H9 (cell line): ENCODE data around the gene TMEM174. TPM values are rescaled to one million over a fixed set of nuclear protein-coding genes. Genes with fewer than 3 reads are reported as not detected.
A peak's percentile ranks its signal among the peaks of the same experiment; 100 is the strongest.

Source experiments
- DNase-seq: peaks from one replicate; pipeline ENCODE4 v3.0.0-alpha.2; 2017
- H2AFZ ChIP-seq: one replicate; pipeline ENCODE4 v1.6.1; 2013; ENCODE audit warnings: mild to moderate bottlenecking, low read length, control low read depth, moderate library complexity
- H2AK5ac ChIP-seq: 2 replicates; pipeline ENCODE4 v1.6.1; 2013; ENCODE audit warnings: low read length, control low read depth, mixed read lengths; ENCODE audit not compliant: insufficient read length
- H2BK120ac ChIP-seq: one replicate; pipeline ENCODE4 v1.6.1; 2013; ENCODE audit warnings: low read depth, mild to moderate bottlenecking, low read length, control low read depth, inconsistent platforms; ENCODE audit not compliant: poor library complexity, severe bottlenecking
- H2BK12ac ChIP-seq: 2 replicates; pipeline ENCODE4 v1.6.1; 2013; ENCODE audit warnings: low read length, control low read depth, mixed read lengths, low read depth; ENCODE audit not compliant: insufficient read length
- H2BK15ac ChIP-seq: 2 replicates; pipeline ENCODE4 v1.6.1; 2013; ENCODE audit warnings: low read depth, low read length, control low read depth
- H2BK20ac ChIP-seq: one replicate; pipeline ENCODE4 v1.6.1; 2013; ENCODE audit warnings: low read depth, mild to moderate bottlenecking, low read length, control low read depth, inconsistent platforms; ENCODE audit not compliant: poor library complexity, severe bottlenecking
- H2BK5ac ChIP-seq: 2 replicates; pipeline ENCODE4 v1.6.1; 2013; ENCODE audit warnings: low read length, control low read depth, mixed read lengths; ENCODE audit not compliant: insufficient read length
- H3K14ac ChIP-seq: 2 replicates; pipeline ENCODE4 v1.6.1; 2013; ENCODE audit warnings: low read length, control low read depth; ENCODE audit not compliant: insufficient read depth
- H3K18ac ChIP-seq: 2 replicates; pipeline ENCODE4 v1.6.1; 2013; ENCODE audit warnings: low read depth, mild to moderate bottlenecking, mixed read lengths, low read length, control low read depth; ENCODE audit not compliant: insufficient read length
- H3K23ac ChIP-seq: 2 replicates; pipeline ENCODE4 v1.6.1; 2013; ENCODE audit warnings: low read length, control low read depth, mixed read lengths, low read depth; ENCODE audit not compliant: insufficient read length
- H3K23me2 ChIP-seq: 2 replicates; pipeline ENCODE4 v1.6.1; 2013; ENCODE audit warnings: low read depth, mild to moderate bottlenecking, mixed read lengths, low read length, control low read depth; ENCODE audit not compliant: insufficient read length, poor library complexity, severe bottlenecking
- H3K27ac ChIP-seq: 2 replicates; pipeline ENCODE4 v1.5.1; 2013; ENCODE audit warnings: low read length, control low read depth, mixed read lengths, low read depth; ENCODE audit not compliant: insufficient read length
- H3K27me3 ChIP-seq: 2 replicates; pipeline ENCODE4 v1.6.1; 2013; ENCODE audit warnings: low read length, control low read depth, inconsistent platforms; ENCODE audit not compliant: insufficient read depth
- H3K4ac ChIP-seq: 2 replicates; pipeline ENCODE4 v1.6.1; 2013; ENCODE audit warnings: low read depth, mild to moderate bottlenecking, control low read depth, inconsistent platforms, low read length, moderate library complexity
- H3K4me1 ChIP-seq: 2 replicates; pipeline ENCODE4 v1.6.1; 2013; ENCODE audit warnings: low read length, control low read depth, inconsistent platforms; ENCODE audit not compliant: insufficient read depth
- H3K4me2 ChIP-seq: 2 replicates; pipeline ENCODE4 v1.6.1; 2013; ENCODE audit warnings: low read length, control low read depth, mixed read lengths; ENCODE audit not compliant: insufficient read length, insufficient read depth
- H3K56ac ChIP-seq: 2 replicates; pipeline ENCODE4 v1.6.1; 2013; ENCODE audit warnings: low read depth, mild to moderate bottlenecking, mixed read lengths, low read length, control low read depth; ENCODE audit not compliant: insufficient read length
- H3K79me1 ChIP-seq: 2 replicates; pipeline ENCODE4 v1.6.1; 2013; ENCODE audit warnings: low read depth, mild to moderate bottlenecking, moderate library complexity, low read length, control low read depth, inconsistent platforms; ENCODE audit not compliant: insufficient read depth, poor library complexity, severe bottlenecking
- H3K79me2 ChIP-seq: 2 replicates; pipeline ENCODE4 v1.6.1; 2013; ENCODE audit warnings: low read length, control low read depth, inconsistent platforms; ENCODE audit not compliant: insufficient read depth
- H3K9ac ChIP-seq: 2 replicates; pipeline ENCODE4 v1.6.1; 2013; ENCODE audit warnings: low read length, control low read depth, mixed read lengths; ENCODE audit not compliant: insufficient read length; ENCODE audit errors: extremely low read depth
- H3K9me3 ChIP-seq: one replicate; pipeline ENCODE4 v1.6.1; 2013; ENCODE audit warnings: low read depth, low read length, inconsistent platforms; ENCODE audit not compliant: control insufficient read depth
- H3T11ph ChIP-seq: one replicate; pipeline ENCODE4 v1.6.1; 2013; ENCODE audit warnings: mild to moderate bottlenecking, low read length, control low read depth, inconsistent platforms
- H4K20me1 ChIP-seq: one replicate; pipeline ENCODE4 v1.6.1; 2013; ENCODE audit not compliant: control insufficient read depth, insufficient read length, insufficient read depth
- H4K5ac ChIP-seq: 2 replicates; pipeline ENCODE4 v1.6.1; 2013; ENCODE audit warnings: low read depth, mild to moderate bottlenecking, mixed read lengths, low read length, control low read depth; ENCODE audit not compliant: insufficient read length
- H4K8ac ChIP-seq: replicated peaks from 2 replicates; pipeline ENCODE4 v1.6.1; 2013; ENCODE audit warnings: low read length, control low read depth, mixed read lengths, low read depth; ENCODE audit not compliant: insufficient read length
- H4K91ac ChIP-seq: 2 replicates; pipeline ENCODE4 v1.6.1; 2013; ENCODE audit warnings: low read depth, mild to moderate bottlenecking, moderate library complexity, mixed read lengths, low read length, control low read depth; ENCODE audit not compliant: insufficient read length
- H3K27ac Mint-ChIP-seq, 3 experiments: 2 replicates in 2 of 3; 3 replicates in 1 of 3; pipeline ENCODE4 v1.8.0; 2020 to 2021; ENCODE audit warnings: mixed read lengths in 3 of 3, mild to moderate bottlenecking in 1 of 3, moderate library complexity in 1 of 3
- H3K27me3 Mint-ChIP-seq: 2 replicates; pipeline ENCODE4 v1.8.0; 2021; ENCODE audit warnings: low read depth, mild to moderate bottlenecking, moderate library complexity, mixed read lengths
- H3K36me3 Mint-ChIP-seq, 3 experiments: 2 replicates in 2 of 3; 3 replicates in 1 of 3; pipeline ENCODE4 v1.8.0; 2020 to 2021; ENCODE audit warnings: low read depth in 3 of 3, mixed read lengths in 3 of 3; ENCODE audit not compliant: insufficient read depth in 1 of 3
- H3K4me1 Mint-ChIP-seq, 2 experiments: 2 replicates each; pipeline ENCODE4 v1.8.0; 2020; ENCODE audit warnings: mixed read lengths in 2 of 2
- H3K4me3 Mint-ChIP-seq, 2 experiments: 2 replicates in 1 of 2; 3 replicates in 1 of 2; pipeline ENCODE4 v1.8.0; 2020 to 2021; ENCODE audit warnings: mild to moderate bottlenecking in 2 of 2, mixed read lengths in 2 of 2, moderate library complexity in 1 of 2
- H3K9me3 Mint-ChIP-seq, 2 experiments: 2 replicates in 1 of 2; 3 replicates in 1 of 2; pipeline ENCODE4 v1.8.0; 2020; ENCODE audit warnings: mild to moderate bottlenecking in 2 of 2, mixed read lengths in 2 of 2, moderate library complexity in 1 of 2
- CTCF ChIP-seq: fragments of 200-600 bp; sonication (generic); conservative IDR thresholded peaks from 3 replicates; pipeline ENCODE4 v1.8.0; 2021; ENCODE audit warnings: antibody characterized with exemption, mild to moderate bottlenecking
- WGBS: extraction: QIAGEN DNeasy Blood & Tissue Kit; methylation state at CpG from one replicate; pipeline ENCODE4 v1.1.7; 2013; ENCODE audit warnings: missing lambda C conversion rate, low lambda C conversion rate, mixed read lengths; ENCODE audit not compliant: insufficient read length; ENCODE audit errors: extremely low coverage; 5-methylcytosine and 5-hydroxymethylcytosine counted together
- total RNA-seq: library from RNA; stranded (reverse); gene quantifications from 2 replicates; pipeline ENCODE4 v1.2.1, GENCODE V29; 2021

Gene TMEM174
- total RNA-seq, 1 experiment from 2014 or later, result not detected

- Histone ChIP-seq H4K5ac (no peak overlapping the region), H3K27ac (no peak overlapping the region), H2BK12ac (no peak overlapping the region), H3K79me2 (no peaks in the 10 kb centered on the region), H3K14ac (0 out of 2 replicates have a peak overlapping the region, but pooled peaks have one; percentile 24), H2BK120ac (no peak overlapping the region), H3K9me3 (no peaks in the 10 kb centered on the region), H3K4me2 (no peak overlapping the region), H3K9ac (no peak overlapping the region), H3K4me1 (no peaks in the 10 kb centered on the region), H2AFZ (no peak overlapping the region), H3K18ac (no peak overlapping the region), H3T11ph (no peak overlapping the region), H4K20me1 (no peaks in the 10 kb centered on the region), H3K4ac (no peak overlapping the region), H2BK15ac (no peak overlapping the region), H2BK20ac (no peak overlapping the region), H3K23ac (no peak overlapping the region), H3K56ac (no peak overlapping the region), H3K79me1 (no peaks in the 10 kb centered on the region), H2AK5ac (no peak overlapping the region), H3K23me2 (no peaks in the 10 kb centered on the region), H4K8ac (no peak overlapping the region), H2BK5ac (no peak overlapping the region), H3K27me3 (no peaks in the 10 kb centered on the region), H4K91ac (no peak overlapping the region)
- H3K4me1 Mint-ChIP-seq, result peaks cover 8 to 11% of the 10 kb centered on the region in 2 experiments; a peak in 3 of 4 replicates
- H3K27me3 Mint-ChIP-seq, result peaks cover 4% of the 10 kb centered on the region
- no CpG with 5 or more reads among the region's 18 CpGs for WGBS
- DNase-seq, result no peak
- TF ChIP-seq CTCF, result no peak
- no peaks in the 10 kb centered on the region for H3K9me3 Mint-ChIP-seq
- no peaks in the 10 kb centered on the region for H3K36me3 Mint-ChIP-seq
- H3K4me3 Mint-ChIP-seq, result no peak overlapping the region
- H3K27ac Mint-ChIP-seq, result no peak overlapping the region
These were observed 17.4 kb upstream of the TMEM174 start for GRCh38 chr5:73155271-73156222.
